ENCODE data around the gene TMEM30B. TPM values are rescaled to one million over a fixed set of nuclear protein-coding genes. Genes with fewer than 3 reads are reported as not detected.

Gene TMEM30B
- total and polyA plus RNA-seq, 2 of the 8 experiments (the other 6 are each of a cell fraction or from before 2014, with no cell fraction given), result 11.2 to 18.7 TPM

GRCh38 chr14:61264010-61264571 lies 17.0 kb downstream of the TMEM30B start (continued):
- TF ChIP-seq EP300 (IDR thresholded peaks at IDR 0.05; ENCODE audit: borderline replicate concordance in 1 of 2, low read depth in 2 of 2, low read length in 2 of 2) (no peak), POU5F1 (IDR thresholded peaks at IDR 0.05; ENCODE audit: low read depth, low read length) (no peak), PHF8 (conservative IDR thresholded peaks at IDR 0.05; ENCODE audit: low read depth, low read length) (no peak), RXRA (IDR thresholded peaks at IDR 0.05; ENCODE audit: insufficient read depth, low read depth, low read length) (no peak), SP2 (IDR thresholded peaks at IDR 0.05; ENCODE audit: low read length) (no peak), CTBP2 (IDR thresholded peaks at IDR 0.05; ENCODE audit: borderline replicate concordance, insufficient read depth, insufficient read length, low read length) (no peak), NRF1 (IDR thresholded peaks at IDR 0.05; ENCODE audit: low read depth, low read length) (no peak)

Data from H1 (cell line).